Activated CD4-positive, alpha-beta T cell treated with anti-CD3 and anti-CD28 coated beads, Interleukin-2, Interleukin-4, amounts not matched to agents 100 ng/mL and 50 ng/mL, durations not matched to agents 16 hours and 8 hours (primary cell): ENCODE measurements around the gene COL16A1.

Experiments used
- DNase-seq: peaks from one replicate; pipeline ENCODE4 v3.0.0-alpha.2; 2020; ENCODE audit warnings: low spot score

The COL16A1 gene

GRCh38 chr1:31624309-31624708 lies 79.5 kb downstream of the COL16A1 start:
- DNase-seq, result no peak

DNA sequence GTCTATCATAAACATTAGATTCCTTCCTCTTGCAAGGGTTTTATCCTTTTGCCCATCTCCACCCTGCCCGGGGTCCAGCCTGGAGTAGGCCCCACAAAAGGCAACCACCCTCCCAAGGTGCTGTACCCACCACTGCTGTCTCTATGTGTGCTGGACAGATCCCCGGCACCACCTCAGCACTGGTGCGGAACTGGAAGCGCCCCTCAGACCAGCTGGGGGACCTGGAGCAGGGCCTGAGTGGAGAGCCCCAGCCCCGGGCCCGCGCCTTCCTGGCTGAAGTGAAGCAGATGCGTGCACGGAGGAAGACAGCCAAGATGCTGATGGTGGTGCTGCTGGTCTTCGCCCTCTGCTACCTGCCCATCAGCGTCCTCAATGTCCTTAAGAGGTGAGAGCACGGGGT lies 80.5 kb downstream of the COL16A1 start:
- DNase-seq, result no peak

DNA sequence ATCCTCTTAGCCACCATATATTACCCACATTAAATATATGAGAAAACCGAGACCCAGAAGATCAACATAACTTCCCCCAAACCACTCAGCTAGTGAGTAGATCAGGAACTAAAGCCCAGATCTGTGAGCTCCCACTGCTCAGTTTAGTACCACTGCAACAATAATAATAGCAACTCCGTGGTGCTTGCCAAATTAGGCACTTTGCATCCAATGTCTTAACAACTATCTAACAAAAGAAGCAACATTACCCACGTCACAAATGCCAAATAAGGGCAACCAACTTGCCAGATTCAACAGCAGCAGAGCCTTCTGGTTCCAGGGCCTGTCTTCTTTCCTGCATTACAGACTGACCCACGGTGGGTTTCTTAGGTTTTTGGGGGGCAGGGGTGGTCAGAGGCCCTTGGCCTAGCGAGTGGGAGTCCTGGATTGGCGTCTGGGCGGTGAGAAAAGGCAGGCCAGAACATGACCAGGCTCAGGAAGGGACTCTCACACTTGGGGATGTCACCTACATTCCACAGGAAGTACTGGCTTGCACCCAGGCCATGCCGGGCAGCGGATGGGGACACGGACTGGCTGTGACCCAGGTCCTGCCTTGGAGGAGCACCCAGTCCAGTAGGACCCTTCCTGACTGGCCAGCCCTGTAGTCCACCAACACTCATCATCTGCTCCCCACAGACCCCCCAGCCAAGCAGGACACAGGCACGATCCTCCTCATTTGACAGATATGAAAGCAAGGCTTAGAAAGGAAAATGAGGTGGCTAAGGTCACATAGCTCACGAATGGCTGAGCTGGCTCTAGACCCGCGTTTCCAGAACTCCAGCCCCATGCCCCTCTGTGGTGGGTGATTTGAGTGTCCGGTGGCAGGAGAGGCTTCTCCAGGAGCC lies 81.7 kb downstream of the COL16A1 start:
- DNase-seq, result no peak

GRCh38 chr1:31621498-31621820 lies 82.4 kb downstream of the COL16A1 start:
- no peak for DNase-seq

- DNase-seq, result no peak
Observed at GRCh38 chr1:31620631-31621497, 83.0 kb downstream of the COL16A1 start.

DNA sequence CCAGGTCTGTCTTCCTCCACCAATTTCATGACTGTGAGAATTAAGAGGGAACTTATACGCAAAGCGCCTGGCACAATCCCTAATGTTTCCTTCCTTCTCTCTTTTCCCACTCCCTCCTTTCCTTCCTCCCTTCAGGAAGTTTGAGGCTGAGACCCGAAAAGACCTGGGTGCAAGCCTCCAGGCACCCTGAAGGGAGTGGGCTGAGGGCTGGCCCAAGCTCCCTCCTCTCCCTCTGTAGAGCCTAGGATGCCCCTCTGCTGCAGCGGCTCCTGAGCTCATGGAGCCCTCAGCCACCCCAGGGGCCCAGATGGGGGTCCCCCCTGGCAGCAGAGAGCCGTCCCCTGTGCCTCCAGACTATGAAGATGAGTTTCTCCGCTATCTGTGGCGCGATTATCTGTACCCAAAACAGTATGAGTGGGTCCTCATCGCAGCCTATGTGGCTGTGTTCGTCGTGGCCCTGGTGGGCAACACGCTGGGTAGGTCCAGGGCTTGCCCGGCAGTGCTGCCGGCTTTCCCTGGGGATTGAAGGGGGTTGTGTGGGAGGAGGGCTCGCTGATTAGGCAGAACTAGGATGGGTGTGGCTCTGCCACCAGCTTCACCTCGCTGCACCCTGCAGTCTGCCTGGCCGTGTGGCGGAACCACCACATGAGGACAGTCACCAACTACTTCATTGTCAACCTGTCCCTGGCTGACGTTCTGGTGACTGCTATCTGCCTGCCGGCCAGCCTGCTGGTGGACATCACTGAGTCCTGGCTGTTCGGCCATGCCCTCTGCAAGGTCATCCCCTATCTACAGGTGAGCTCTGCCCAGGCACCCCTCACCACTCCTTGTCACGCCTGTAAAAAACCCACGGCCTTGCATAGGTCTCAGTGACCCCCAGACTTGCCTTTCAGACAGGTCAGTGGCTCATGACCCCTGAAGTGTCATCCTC lies 84.6 kb downstream of the COL16A1 start:
- no peak for DNase-seq

- DNase-seq, result peak; percentile 28
Observed at GRCh38 chr1:31617916-31618746, 85.7 kb downstream of the COL16A1 start.

GRCh38 chr1:31617218-31617915 lies 86.5 kb downstream of the COL16A1 start, which contains the start of gene HCRTR1:
HCRTR1 (plus strand) TSS chr1:31617689; CDS start chr1:31619193, 1,504 bp downstream.
- no peak for DNase-seq

- no peak for DNase-seq
Observed at GRCh38 chr1:31615939-31616338, 87.9 kb downstream of the COL16A1 start.

DNA sequence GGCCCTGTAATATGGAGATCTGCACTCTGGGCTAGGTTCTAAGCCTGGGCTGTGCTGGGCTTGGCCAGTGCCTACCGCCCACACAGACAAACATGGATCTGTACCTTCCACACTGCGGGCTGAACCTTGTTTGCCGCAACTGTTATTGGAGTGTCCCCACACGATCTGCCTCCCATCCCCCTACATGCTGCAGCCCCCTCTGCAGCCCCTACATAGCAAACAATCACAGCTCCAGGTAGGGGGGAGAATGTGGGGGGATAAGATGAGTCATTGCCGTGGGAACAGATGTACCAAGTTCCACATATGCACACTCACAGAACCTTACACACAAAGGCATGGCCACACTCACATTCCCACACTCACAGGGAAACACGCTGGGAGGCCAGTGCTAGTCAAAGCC lies 88.4 kb downstream of the COL16A1 start:
- no peak for DNase-seq

DNA sequence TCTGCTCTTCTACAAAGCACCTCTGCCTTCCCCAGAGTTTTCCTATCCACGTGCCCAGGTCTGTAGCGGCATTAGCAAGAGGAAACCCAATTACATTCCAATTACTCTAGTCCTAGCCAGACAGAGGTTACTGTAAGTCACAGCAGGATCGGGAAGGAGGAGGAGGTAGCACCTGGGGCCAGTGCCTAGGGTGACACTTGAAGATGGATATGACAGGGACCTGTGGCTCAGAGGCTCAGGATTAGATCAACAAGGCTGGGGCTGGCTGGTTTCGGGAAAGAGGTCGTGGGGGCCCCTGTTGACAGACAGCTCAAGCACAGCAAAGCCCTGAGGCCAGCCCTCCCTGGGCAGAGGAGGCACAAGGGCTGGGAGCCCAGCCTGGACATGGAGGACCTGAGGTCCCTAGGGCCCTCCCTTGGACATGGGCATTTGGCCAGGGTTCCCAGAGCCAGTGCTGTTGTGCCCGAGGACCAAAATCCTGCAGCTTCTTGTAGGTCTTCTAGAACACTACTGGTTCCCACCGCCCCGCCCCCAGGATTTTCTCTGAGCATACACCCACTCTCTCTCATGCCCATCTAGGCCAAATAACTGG lies 89.3 kb downstream of the COL16A1 start:
- DNase-seq, result no peak

GRCh38 chr1:31609514-31610118 lies 94.2 kb downstream of the COL16A1 start:
- DNase-seq, result no peak

DNA sequence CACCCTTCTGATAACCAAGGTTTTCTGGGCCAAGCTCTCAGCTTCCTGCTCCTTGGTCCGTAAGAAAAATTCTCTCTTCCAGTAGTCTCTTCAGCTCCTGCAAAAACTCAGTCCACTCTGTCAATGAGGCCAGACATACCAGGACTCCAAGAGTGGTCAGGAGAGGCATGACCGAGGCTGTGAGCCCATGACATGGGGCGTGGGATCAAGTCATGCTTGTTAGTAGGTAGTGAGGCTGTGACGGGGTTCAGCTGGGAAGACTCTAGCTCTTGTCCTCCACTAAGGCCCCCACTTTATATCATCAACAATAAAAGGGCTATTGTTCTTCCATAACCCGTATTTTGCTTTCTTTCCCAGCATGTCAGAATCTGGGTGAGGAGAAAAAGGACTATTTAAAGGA lies 96.5 kb downstream of the COL16A1 start:
- no peak for DNase-seq

DNA sequence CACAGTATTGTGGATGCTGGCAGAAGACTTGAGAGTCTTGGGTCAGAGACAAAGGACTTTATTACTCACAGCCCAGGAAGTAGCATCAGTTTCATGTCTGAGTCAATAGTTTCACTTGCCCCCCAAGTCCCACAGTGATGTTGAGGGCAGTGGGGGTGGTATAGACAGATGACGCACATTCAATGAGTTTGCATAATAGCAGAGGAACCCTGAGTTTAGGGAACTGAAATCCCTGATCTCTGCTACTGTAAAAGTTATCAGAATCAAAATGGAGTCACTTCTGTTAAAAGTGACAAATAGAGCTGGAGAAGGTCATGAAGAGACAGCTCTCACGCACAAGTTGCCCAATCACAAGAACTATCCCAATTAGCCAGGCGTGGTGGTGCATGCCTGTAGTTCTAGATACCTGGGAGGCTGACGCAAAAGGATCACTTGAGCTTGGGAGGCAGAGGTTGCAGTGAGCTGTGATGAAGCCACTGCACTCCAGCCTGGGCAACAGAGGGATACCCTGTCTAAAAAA lies 97.8 kb downstream of the COL16A1 start:
- DNase-seq, result peak; percentile 83
